HG03575 (cell line): ENCODE data around the gene SMIM33.

Experiments used
- ATAC-seq: cut with Tn5 transposase; IDR thresholded peaks from one replicate; pipeline ENCODE4 v1.9.1; 2021; ENCODE audit not compliant: unreplicated experiment, insufficient number of reproducible peaks, low FRiP score; ENCODE audit errors: extremely low read depth

Gene SMIM33

GRCh38 chr5:139454568-139455290 is 16.1 kb upstream of the SMIM33 start:
- ATAC-seq = no peak

- no peak for ATAC-seq
These were observed 14.0 kb upstream of the SMIM33 start for GRCh38 chr5:139456776-139457175.

- no peak for ATAC-seq
These were observed 13.6 kb upstream of the SMIM33 start for GRCh38 chr5:139457241-139457640.

- no peak for ATAC-seq
These were observed 13.0 kb upstream of the SMIM33 start for GRCh38 chr5:139457653-139458306.

- ATAC-seq = no peak
These were observed 12.0 kb upstream of the SMIM33 start for GRCh38 chr5:139458580-139459407.

GRCh38 chr5:139459451-139459934 is 11.3 kb upstream of the SMIM33 start:
- ATAC-seq = no peak

GRCh38 chr5:139460455-139460854 is 10.3 kb upstream of the SMIM33 start:
- ATAC-seq = no peak

GRCh38 chr5:139461176-139461575 is 9.6 kb upstream of the SMIM33 start:
- no peak for ATAC-seq

GRCh38 chr5:139461698-139462097 is 9.1 kb upstream of the SMIM33 start:
- no peak for ATAC-seq

- no peak for ATAC-seq
These were observed 8.1 kb upstream of the SMIM33 start, which contains the start of gene ECSCR for GRCh38 chr5:139462586-139463276. ECSCR (minus strand) TSS chr5:139462743; CDS start chr5:139462670, 73 bp downstream.

GRCh38 chr5:139468421-139468931 is 2.3 kb upstream of the SMIM33 start:
- ATAC-seq = no peak

- ATAC-seq = no peak
These were observed 1.7 kb downstream of the SMIM33 start for GRCh38 chr5:139472386-139473030.

- no peak for ATAC-seq
These were observed 2.3 kb downstream of the SMIM33 start for GRCh38 chr5:139473105-139473504.

- ATAC-seq = no peak
These were observed 2.8 kb downstream of the SMIM33 start for GRCh38 chr5:139473565-139473964.

GRCh38 chr5:139474890-139475791 is 4.3 kb downstream of the SMIM33 start:
- no peak for ATAC-seq

- no peak for ATAC-seq
These were observed 5.2 kb downstream of the SMIM33 start for GRCh38 chr5:139475865-139476617.
